ENCODE data around the gene FUCA1. TPM values are rescaled to one million over a fixed set of nuclear protein-coding genes. Genes with fewer than 3 reads are reported as not detected.
A peak's percentile ranks its signal among the peaks of the same experiment; 100 is the strongest.

The FUCA1 gene
- total RNA-seq (2014; rRNA removed; shearing (Covaris generic)): 2.3 and 3.5 TPM in 2 replicates
- polyA plus RNA-seq (2015; cell fraction: cytosol; rRNA removed): 8.0 and 10.1 TPM in 2 replicates
- polyA plus RNA-seq (2015; cell fraction: nucleus; rRNA removed): 11.7 and 14.0 TPM in 2 replicates

- peak; percentile 61 for DNase-seq (ENCODE audit: low read depth)
Observed at GRCh38 chr1:23867895-23868556, at the start of gene FUCA1. Gene FUCA1, minus strand, starts transcription at chr1:23868290. Its CDS starts 4 bp downstream, at chr1:23868286.

- DNase-seq (ENCODE audit: low read depth): peak; percentile 88
Observed at GRCh38 chr1:23916209-23917131, 48.4 kb upstream of the FUCA1 start.

GRCh38 chr1:23915466-23915865, 47.4 kb upstream of the FUCA1 start:
- no peak for DNase-seq (ENCODE audit: low read depth)

GRCh38 chr1:23914921-23915320, 46.8 kb upstream of the FUCA1 start:
- no peak for DNase-seq (ENCODE audit: low read depth)

GRCh38 chr1:23913212-23913880, 45.3 kb upstream of the FUCA1 start, which contains the start of gene CNR2:
Gene CNR2, minus strand, starts transcription at chr1:23913362. Its CDS starts 37,745 bp downstream, at chr1:23875617.
- DNase-seq (ENCODE audit: low read depth): no peak

- DNase-seq (ENCODE audit: low read depth): no peak
Observed at GRCh38 chr1:23911921-23912320, 43.8 kb upstream of the FUCA1 start.

GRCh38 chr1:23910553-23911246, 42.6 kb upstream of the FUCA1 start:
- no peak for DNase-seq (ENCODE audit: low read depth)

GRCh38 chr1:23910144-23910543, 42.1 kb upstream of the FUCA1 start:
- no peak for DNase-seq (ENCODE audit: low read depth)

GRCh38 chr1:23909412-23909811, 41.3 kb upstream of the FUCA1 start:
- DNase-seq (ENCODE audit: low read depth): no peak

- no peak for DNase-seq (ENCODE audit: low read depth)
Observed at GRCh38 chr1:23908453-23909341, 40.6 kb upstream of the FUCA1 start.

- DNase-seq (ENCODE audit: low read depth): no peak
Observed at GRCh38 chr1:23906731-23907130, 38.6 kb upstream of the FUCA1 start.

- DNase-seq (ENCODE audit: low read depth): no peak
Observed at GRCh38 chr1:23905461-23906025, 37.5 kb upstream of the FUCA1 start.

GRCh38 chr1:23904748-23905357, 36.8 kb upstream of the FUCA1 start:
- no peak for DNase-seq (ENCODE audit: low read depth)

- DNase-seq (ENCODE audit: low read depth): no peak
Observed at GRCh38 chr1:23903754-23904153, 35.7 kb upstream of the FUCA1 start.

- DNase-seq (ENCODE audit: low read depth): no peak
Observed at GRCh38 chr1:23902321-23903278, 34.5 kb upstream of the FUCA1 start.

- peak; percentile 11 for DNase-seq (ENCODE audit: low read depth)
Observed at GRCh38 chr1:23900017-23900416, 31.9 kb upstream of the FUCA1 start.

- DNase-seq (ENCODE audit: low read depth): no peak
Observed at GRCh38 chr1:23899070-23899469, 31.0 kb upstream of the FUCA1 start.

- no peak for DNase-seq (ENCODE audit: low read depth)
Observed at GRCh38 chr1:23897083-23897482, 29.0 kb upstream of the FUCA1 start.
